K562 (cell line): ENCODE measurements around the gene ACER3. TPM values are rescaled to one million over a fixed set of nuclear protein-coding genes. Genes with fewer than 3 reads are reported as not detected.

Source experiments
- ATAC-seq: fragments of 200-7000 bp; cut with Tn5 transposase; 3 replicates; pipeline ENCODE4 v1.9.1; 2020; ENCODE audit warnings: moderate library complexity
- BruUV-seq: library from RNA; stranded (reverse); fragments of 400-500 nt; replicated peaks from 2 replicates; lab custom pipeline; 2021; lab: Mats Ljungman, UMichigan
- CTCF ChIA-PET: fragments of 300-600 bp; formaldehyde crosslinking; extraction: SDS; loops from one replicate; lab custom pipeline; 2021; ENCODE audit warnings: low intra/inter-chr PET ratio; lab: Yijun Ruan, JAX
- POLR2A ChIA-PET: fragments of 300-600, 350-650 bp; sonication (Branson Sonifier 250); formaldehyde crosslinking; extraction: SDS; loops from one replicate; lab custom pipeline; 2021; ENCODE audit warnings: antibody characterized with exemption, inconsistent platforms; lab: Yijun Ruan, JAX
- DNase-seq, 4 experiments: peaks; one replicate each; pipeline versions ENCODE4 v3.0.0 to v3.0.0-alpha.2; 2011 to 2018; ENCODE audit warnings: low spot score in 3 of 4, mixed read lengths in 3 of 4; ENCODE audit errors: extremely low read depth in 1 of 4
- FAIRE-seq: peaks from 2 replicates; lab custom pipeline; 2011; peaks lifted over from hg19 to GRCh38; lab: Jason Lieb, UNC
- H2AFZ ChIP-seq: 2 replicates; pipeline ENCODE4 v1.6.0; 2011; ENCODE audit warnings: low read depth, low read length, control low read depth, inconsistent platforms
- H3K27ac ChIP-seq: fragments of 200-600 bp; 3 replicates; pipeline ENCODE4 v1.8.0; 2011; ENCODE audit warnings: low read depth, mild to moderate bottlenecking, control low read depth, inconsistent platforms, low read length, moderate library complexity, mixed read lengths; ENCODE audit errors: extremely low read depth
- H3K27me3 ChIP-seq, 2 experiments: fragments of 300-600 bp in 1 of 2; 2 replicates in 1 of 2; 3 replicates in 1 of 2; pipeline versions ENCODE4 v1.6.0 to v1.8.0; 2011; ENCODE audit warnings: inconsistent platforms in 2 of 2, low read length in 2 of 2, mild to moderate bottlenecking in 1 of 2, mixed read lengths in 1 of 2, moderate library complexity in 1 of 2; ENCODE audit not compliant: control insufficient read depth in 2 of 2, insufficient read depth in 2 of 2
- H3K36me3 ChIP-seq: fragments of 300-600 bp; 3 replicates; pipeline ENCODE4 v1.8.0; 2011; ENCODE audit warnings: mild to moderate bottlenecking, low read length, inconsistent platforms; ENCODE audit not compliant: control insufficient read depth, insufficient read depth
- H3K4me1 ChIP-seq, 2 experiments: fragments of 200-600 bp in 1 of 2; replicated peaks in 1 of 2; 2 replicates in 1 of 2; 3 replicates in 1 of 2; pipeline versions ENCODE4 v1.5.1 to v1.8.0; 2011; ENCODE audit warnings: inconsistent platforms in 2 of 2, low read length in 2 of 2, mild to moderate bottlenecking in 1 of 2, mixed read lengths in 1 of 2, moderate library complexity in 1 of 2; ENCODE audit not compliant: control insufficient read depth in 2 of 2, insufficient read depth in 2 of 2
- H3K4me2 ChIP-seq: 2 replicates; pipeline ENCODE4 v1.6.1; 2011; ENCODE audit warnings: low read length, control low read depth, inconsistent platforms, mixed read lengths; ENCODE audit not compliant: insufficient read depth
- H3K4me3 ChIP-seq: fragments of 200-600 bp; sonication (generic), shearing (Covaris generic); 2 replicates; pipeline ENCODE4 v1.5.1; 2016; ENCODE audit warnings: control low read depth, inconsistent platforms
- H3K79me2 ChIP-seq: fragments of 200-600 bp; 3 replicates; pipeline ENCODE4 v1.8.0; 2011; ENCODE audit warnings: low read length, inconsistent platforms; ENCODE audit not compliant: control insufficient read depth, insufficient read depth
- H3K9ac ChIP-seq, 2 experiments: 2 replicates each; pipeline versions ENCODE4 v1.6.0 to v1.6.1; 2011; ENCODE audit warnings: low read depth in 2 of 2, low read length in 2 of 2, control low read depth in 1 of 2, inconsistent platforms in 1 of 2, mild to moderate bottlenecking in 1 of 2, mixed read lengths in 1 of 2; ENCODE audit not compliant: insufficient read depth in 1 of 2
- H3K9me1 ChIP-seq: one replicate; pipeline ENCODE4 v1.6.0; 2011; ENCODE audit warnings: inconsistent platforms, mild to moderate bottlenecking, low read length, moderate library complexity; ENCODE audit not compliant: control insufficient read depth, insufficient read depth
- H3K9me3 ChIP-seq: replicated peaks from 2 replicates; pipeline ENCODE4 v1.5.1; 2011; ENCODE audit warnings: low read depth, low read length, inconsistent platforms; ENCODE audit not compliant: control insufficient read depth, insufficient read depth
- H4K20me1 ChIP-seq: replicated peaks from 2 replicates; pipeline ENCODE4 v1.6.1; 2011; ENCODE audit warnings: low read length, inconsistent platforms, mixed read lengths; ENCODE audit not compliant: control insufficient read depth, insufficient read depth
- ARHGAP35 ChIP-seq: fragments of 450-650 bp; IDR thresholded peaks from 2 replicates; pipeline ENCODE4 v1.6.1; 2018; ENCODE audit not compliant: partially characterized antibody
- CREM ChIP-seq: IDR thresholded peaks from 2 replicates; pipeline ENCODE4 v1.6.1; 2014; ENCODE audit warnings: antibody characterized with exemption, low read depth
- CSDE1 ChIP-seq, 2 experiments: fragments of 450-650 bp; IDR thresholded peaks; 2 replicates each; pipeline ENCODE4 v1.6.1; 2016; ENCODE audit warnings: mild to moderate bottlenecking in 1 of 2
- FOS ChIP-seq: IDR thresholded peaks from 3 replicates; pipeline ENCODE4 v1.6.1; 2011; ENCODE audit not compliant: insufficient read length; ENCODE audit errors: extremely low read depth
- FUS ChIP-seq: fragments of 200-400 bp; formaldehyde crosslinking; optimal IDR thresholded peaks from 2 replicates; pipeline ENCODE3; 2017; ENCODE audit warnings: low read depth, low read length
- HCFC1 ChIP-seq: IDR thresholded peaks from 2 replicates; pipeline ENCODE4 v1.6.1; 2012; ENCODE audit warnings: low read depth, low read length, improper control_type of control experiment
- HIVEP1 ChIP-seq: fragments of 250-450 bp; sonication (Bioruptor Pico); IDR thresholded peaks from 2 replicates; pipeline ENCODE4 v1.4.0; 2020; ENCODE audit warnings: mild to moderate bottlenecking
- MBD1 ChIP-seq: fragments of 250-450 bp; sonication (Bioruptor Pico); IDR thresholded peaks from 2 replicates; pipeline ENCODE4 v1.8.0; 2022; ENCODE audit warnings: inconsistent platforms
- RAD21 ChIP-seq, 2 experiments: fragments of 250-450 bp in 1 of 2; fragments of 450-650 bp in 1 of 2; sonication (Bioruptor Pico) in 1 of 2; formaldehyde crosslinking in 1 of 2; IDR thresholded peaks in 1 of 2; conservative IDR thresholded peaks in 1 of 2; 2 replicates each; pipeline versions ENCODE4 v1.4.0 to v1.8.0; 2020 to 2022; ENCODE audit warnings: mild to moderate bottlenecking in 2 of 2, moderate library complexity in 1 of 2
- TAF7 ChIP-seq: fragments of 450-650 bp; IDR thresholded peaks from 2 replicates; pipeline ENCODE4 v1.6.1; 2016; ENCODE audit warnings: missing genetic modification characterization, missing compliant biosample characterization
- TBP ChIP-seq: optimal IDR thresholded peaks from 2 replicates; pipeline ENCODE3; 2011; ENCODE audit warnings: low read depth, low read length, improper control_type of control experiment
- TCFL5 ChIP-seq: fragments of 250-450 bp; sonication (Bioruptor Pico); conservative IDR thresholded peaks from 2 replicates; pipeline ENCODE4 v1.6.1; 2021; ENCODE audit warnings: mild to moderate bottlenecking, moderate library complexity, matching md5 sums
- ZC3H4 ChIP-seq: sonication (generic); formaldehyde crosslinking; IDR thresholded peaks from 2 replicates; pipeline ENCODE4 v1.9.0; 2021; ENCODE audit warnings: missing genetic modification reagents, borderline replicate concordance
- ZNF41 ChIP-seq: fragments of 250-450 bp; sonication (Bioruptor Pico); conservative IDR thresholded peaks from 2 replicates; pipeline ENCODE4 v1.4.0; 2020; ENCODE audit warnings: mild to moderate bottlenecking
- ZNF609 ChIP-seq: sonication (generic); formaldehyde crosslinking; IDR thresholded peaks from 2 replicates; pipeline ENCODE4 v1.8.1; 2023; ENCODE audit warnings: missing genetic modification reagents, mild to moderate bottlenecking, borderline replicate concordance
- WGBS: fragments of 100-300 bp; shearing (Covaris generic); methylation state at CpG from one replicate; pipeline ENCODE4 v1.1.6; 2016; ENCODE audit warnings: low coverage, mixed read lengths; ENCODE audit not compliant: insufficient coverage; ENCODE audit errors: missing lambda C conversion rate; 5-methylcytosine and 5-hydroxymethylcytosine counted together
- in situ Hi-C: fragments of 300-500 bp; cut with MboI; formaldehyde crosslinking; loops from 4 replicates; pipeline ENCODE4 v1.15.0; 2018; ENCODE audit warnings: inconsistent platforms, mixed read lengths
- intact Hi-C: fragments of 100-400 bp; cut with micrococcal nuclease; formaldehyde crosslinking; loops from 2 replicates; pipeline ENCODE4 v1.14.2; 2022
- polyA plus RNA-seq, 8 experiments: library from polyadenylated mRNA; depleted of rRNA in 4 of 8; stranded (reverse) in 5 of 8; unstranded in 3 of 8; fragments of >200 nt; fragmentation: Nextera tagmentation in 2 of 8; fragmentation: Illumina TruSeq in 1 of 8; extraction: Ambion mirVana in 2 of 8; extraction: Trizol in 1 of 8; gene quantifications; 2 replicates each; pipeline versions ENCODE4 v1.2.1 to v1.2.3, GENCODE V29; 2011 to 2014; ENCODE audit warnings: inconsistent platforms in 1 of 8, missing spikeins in 1 of 8
- total RNA-seq, 7 experiments: library from RNA; depleted of rRNA in 6 of 7; stranded (reverse); fragments of >200 nt in 6 of 7; fragmentation: Illumina TruSeq in 2 of 7; extraction: Trizol in 2 of 7; gene quantifications; 2 replicates each; pipeline versions ENCODE4 v1.2.1 to v1.2.3, GENCODE V29; 2011 to 2021; ENCODE audit warnings: low replicate concordance in 1 of 7
- TF ChIP-seq, protein P1 (sequence below): conservative IDR thresholded peaks from 2 replicates; pipeline ENCODE4 v1.6.1; 2011; ENCODE audit warnings: low read depth, mild to moderate bottlenecking, low read length; ENCODE audit not compliant: control insufficient read depth

Gene ACER3
- total and polyA plus RNA-seq, 9 of the 15 experiments (the other 6 are each of a cell fraction or from before 2014, with no cell fraction given) = 2.0 to 23.8 (median 9.5) TPM

- DNase-seq (no peak), FAIRE-seq (no peak), ATAC-seq (no peak)
- Histone ChIP-seq H3K9me1 (no peaks in the 10 kb centered on the region), H3K9ac (no peak overlapping the region), H3K4me2 (no peak overlapping the region), H4K20me1 (peaks cover 23% of the 10 kb centered on the region), H3K79me2 (no peaks in the 10 kb centered on the region), H3K4me1 (peaks cover 2 to 34% of the 10 kb centered on the region in 2 experiments; a peak in 4 of 5 replicates), H3K27ac (no peak overlapping the region), H3K36me3 (no peaks in the 10 kb centered on the region; the same call in 2 of the 3 replicates), H3K9me3 (no peaks in the 10 kb centered on the region), H3K4me3 (no peak overlapping the region), H2AFZ (no peak overlapping the region), H3K27me3 (peaks cover 6 to 74% of the 10 kb centered on the region in 2 experiments)
- POLR2A ChIA-PET = interaction anchor here (0.6 to 0.9 kb wide), 2 partner anchors 9 to 11 kb away, joined by 3 read pairs; no protein-coding TSS in a partner anchor
- CTCF ChIA-PET = no interaction called here
- intact Hi-C loops (no loop called here), in situ Hi-C loops (no loop called here)
- BruUV-seq = no TSS peak
- WGBS = 12% methylated on average over 7 of the region's 7 CpGs
- no peak for TF ChIP-seq CREM
- no peak for TF ChIP-seq ARHGAP35
- TF ChIP-seq MBD1 = no peak
- TF ChIP-seq TAF7 (tag) = no peak
- no peak for TF ChIP-seq FOS
- no peak for TF ChIP-seq CSDE1 (IDR thresholded peaks at IDR 0.05)
- no peak for TF ChIP-seq ZC3H4 (CRISPR knock-in tag)
- TF ChIP-seq, protein P1, sequence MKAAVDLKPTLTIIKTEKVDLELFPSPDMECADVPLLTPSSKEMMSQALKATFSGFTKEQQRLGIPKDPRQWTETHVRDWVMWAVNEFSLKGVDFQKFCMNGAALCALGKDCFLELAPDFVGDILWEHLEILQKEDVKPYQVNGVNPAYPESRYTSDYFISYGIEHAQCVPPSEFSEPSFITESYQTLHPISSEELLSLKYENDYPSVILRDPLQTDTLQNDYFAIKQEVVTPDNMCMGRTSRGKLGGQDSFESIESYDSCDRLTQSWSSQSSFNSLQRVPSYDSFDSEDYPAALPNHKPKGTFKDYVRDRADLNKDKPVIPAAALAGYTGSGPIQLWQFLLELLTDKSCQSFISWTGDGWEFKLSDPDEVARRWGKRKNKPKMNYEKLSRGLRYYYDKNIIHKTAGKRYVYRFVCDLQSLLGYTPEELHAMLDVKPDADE = no peak
- no peak for TF ChIP-seq TCFL5 (CRISPR knock-in tag)
- TF ChIP-seq HIVEP1 = no peak
- TF ChIP-seq FUS = no peak
- TF ChIP-seq RAD21 (CRISPR knock-in tag; conservative IDR thresholded peaks at IDR 0.05 in 1 of 2, IDR thresholded peaks at IDR 0.05 in 1 of 2) = no peak
- TF ChIP-seq HCFC1 = no peak
- no peak for TF ChIP-seq ZNF609 (CRISPR knock-in tag)
- TF ChIP-seq TBP = no peak
- TF ChIP-seq ZNF41 (CRISPR knock-in tag) = no peak
Observed at GRCh38 chr11:77071077-77071476, 210.4 kb downstream of the ACER3 start.
